KMS-11 (cell line): Measurements from ENCODE around the gene TBC1D2B.

Experiments used
- H2AFZ ChIP-seq: fragments of 200-600 bp; sonication (generic); 2 replicates; pipeline ENCODE4 v1.6.1; 2016; ENCODE audit warnings: antibody characterized with exemption, mixed run types, low read depth
- H3K27ac ChIP-seq: fragments of 200-600 bp; sonication (generic); 2 replicates; pipeline ENCODE4 v1.6.1; 2016; ENCODE audit warnings: mild to moderate bottlenecking, mixed run types
- H3K27me3 ChIP-seq: fragments of 200-600 bp; sonication (generic); 2 replicates; pipeline ENCODE4 v1.6.1; 2017; ENCODE audit warnings: mild to moderate bottlenecking, low read depth, mixed run types, moderate library complexity; ENCODE audit not compliant: insufficient read depth
- H3K36me3 ChIP-seq: fragments of 200-600 bp; sonication (generic); 2 replicates; pipeline ENCODE4 v1.6.1; 2017; ENCODE audit warnings: mild to moderate bottlenecking, mixed run types; ENCODE audit not compliant: insufficient read depth
- H3K4me1 ChIP-seq: fragments of 200-600 bp; sonication (generic); 2 replicates; pipeline ENCODE4 v1.6.1; 2016; ENCODE audit warnings: mild to moderate bottlenecking, low read depth, mixed run types; ENCODE audit not compliant: poor library complexity, severe bottlenecking
- H3K4me2 ChIP-seq: fragments of 200-600 bp; sonication (generic); 2 replicates; pipeline ENCODE4 v1.7.0; 2016; ENCODE audit warnings: mild to moderate bottlenecking, mixed run types
- H3K4me3 ChIP-seq: fragments of 200-600 bp; sonication (generic); IDR thresholded peaks from 2 replicates; pipeline ENCODE4 v1.6.1; 2017; ENCODE audit warnings: low read depth, low read length, mixed read lengths; ENCODE audit not compliant: insufficient read depth
- H3K79me2 ChIP-seq: fragments of 200-600 bp; sonication (generic); 2 replicates; pipeline ENCODE4 v1.6.1; 2016; ENCODE audit warnings: low read depth, mixed run types; ENCODE audit not compliant: insufficient read depth
- H3K9ac ChIP-seq: fragments of 200-600 bp; sonication (generic); 2 replicates; pipeline ENCODE4 v1.6.1; 2016; ENCODE audit warnings: mild to moderate bottlenecking, mixed run types
- H4K20me1 ChIP-seq: fragments of 200-600 bp; sonication (generic); 2 replicates; pipeline ENCODE4 v1.6.1; 2016; ENCODE audit warnings: mild to moderate bottlenecking, mixed run types; ENCODE audit not compliant: insufficient read depth
- TF ChIP-seq, protein P1 (sequence below): fragments of 200-600 bp; sonication (generic); conservative IDR thresholded peaks from 2 replicates; pipeline ENCODE4 v1.6.1; 2017; ENCODE audit warnings: low read depth, mild to moderate bottlenecking, antibody characterized with exemption, low read length, moderate library complexity, mixed read lengths

The TBC1D2B gene

GRCh38 chr15:78101423-78102105, 24.1 kb upstream of the TBC1D2B start:
- H3K4me2 ChIP-seq = no peak overlapping the region
- H2AFZ ChIP-seq = no peak overlapping the region
- H3K36me3 ChIP-seq = no peaks in the 10 kb centered on the region
- H3K4me3 ChIP-seq = no peak overlapping the region
- no peaks in the 10 kb centered on the region for H3K79me2 ChIP-seq
- peaks cover 34% of the 10 kb centered on the region for H3K4me1 ChIP-seq
- no peak overlapping the region for H3K27ac ChIP-seq
- no peaks in the 10 kb centered on the region for H3K27me3 ChIP-seq
- H4K20me1 ChIP-seq = no peaks in the 10 kb centered on the region
- H3K9ac ChIP-seq = no peak overlapping the region
- TF ChIP-seq, protein P1, sequence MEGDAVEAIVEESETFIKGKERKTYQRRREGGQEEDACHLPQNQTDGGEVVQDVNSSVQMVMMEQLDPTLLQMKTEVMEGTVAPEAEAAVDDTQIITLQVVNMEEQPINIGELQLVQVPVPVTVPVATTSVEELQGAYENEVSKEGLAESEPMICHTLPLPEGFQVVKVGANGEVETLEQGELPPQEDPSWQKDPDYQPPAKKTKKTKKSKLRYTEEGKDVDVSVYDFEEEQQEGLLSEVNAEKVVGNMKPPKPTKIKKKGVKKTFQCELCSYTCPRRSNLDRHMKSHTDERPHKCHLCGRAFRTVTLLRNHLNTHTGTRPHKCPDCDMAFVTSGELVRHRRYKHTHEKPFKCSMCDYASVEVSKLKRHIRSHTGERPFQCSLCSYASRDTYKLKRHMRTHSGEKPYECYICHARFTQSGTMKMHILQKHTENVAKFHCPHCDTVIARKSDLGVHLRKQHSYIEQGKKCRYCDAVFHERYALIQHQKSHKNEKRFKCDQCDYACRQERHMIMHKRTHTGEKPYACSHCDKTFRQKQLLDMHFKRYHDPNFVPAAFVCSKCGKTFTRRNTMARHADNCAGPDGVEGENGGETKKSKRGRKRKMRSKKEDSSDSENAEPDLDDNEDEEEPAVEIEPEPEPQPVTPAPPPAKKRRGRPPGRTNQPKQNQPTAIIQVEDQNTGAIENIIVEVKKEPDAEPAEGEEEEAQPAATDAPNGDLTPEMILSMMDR = no peak

DNA sequence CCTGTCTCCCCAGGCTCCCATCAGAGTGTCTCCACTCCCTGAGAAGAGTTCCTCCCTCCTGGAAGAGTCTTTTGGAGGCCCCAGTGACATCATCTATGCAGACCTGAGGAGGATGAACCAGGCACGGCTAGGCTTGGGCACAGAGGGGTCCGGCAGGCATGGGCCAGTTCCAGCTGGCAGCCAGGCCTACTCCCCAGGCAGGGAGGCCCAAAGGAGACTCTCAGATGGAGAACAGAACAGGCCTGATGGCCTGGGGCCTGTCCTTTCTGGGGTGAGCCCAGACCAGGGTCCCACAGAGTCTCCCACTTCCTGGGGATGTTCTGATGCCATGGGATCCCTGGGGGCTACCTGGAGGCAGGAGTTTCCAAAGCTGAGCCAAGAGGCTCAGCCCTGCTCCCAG, 23.4 kb upstream of the TBC1D2B start:
- Histone ChIP-seq H3K36me3 (no peaks in the 10 kb centered on the region), H2AFZ (no peak overlapping the region), H4K20me1 (no peaks in the 10 kb centered on the region), H3K4me2 (no peak overlapping the region), H3K27ac (no peak overlapping the region), H3K9ac (no peak overlapping the region), H3K4me1 (peaks cover 30% of the 10 kb centered on the region), H3K4me3 (no peak overlapping the region), H3K27me3 (no peaks in the 10 kb centered on the region), H3K79me2 (no peaks in the 10 kb centered on the region)
- TF ChIP-seq, protein P1 = no peak

- no peaks in the 10 kb centered on the region for H3K27me3 ChIP-seq
These were observed 20.7 kb upstream of the TBC1D2B start for GRCh38 chr15:78098131-78098755.

DNA sequence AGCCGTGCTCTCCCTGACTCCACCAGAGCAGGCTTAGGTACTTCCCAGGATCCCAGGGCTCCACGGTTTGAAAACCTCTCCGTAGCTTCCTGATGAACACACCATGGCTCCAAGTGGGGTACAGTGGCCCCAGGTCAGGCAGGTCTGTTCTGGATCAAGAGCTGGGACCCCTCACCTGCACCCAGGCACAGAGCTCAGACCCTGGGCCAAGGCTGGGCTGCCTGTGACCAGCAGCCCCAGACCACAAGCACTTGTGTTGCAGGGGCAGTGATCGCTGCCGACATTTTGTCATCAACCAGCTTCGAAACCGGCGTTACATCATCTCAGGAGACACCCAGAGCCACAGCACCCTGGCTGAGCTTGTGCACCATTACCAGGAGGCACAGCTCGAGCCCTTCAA, 20.2 kb upstream of the TBC1D2B start:
- Histone ChIP-seq H3K27ac (no peak overlapping the region), H3K9ac (no peak overlapping the region), H3K4me1 (no peaks in the 10 kb centered on the region), H2AFZ (no peak overlapping the region), H3K36me3 (no peaks in the 10 kb centered on the region), H3K4me3 (no peak overlapping the region), H3K4me2 (no peak overlapping the region), H3K79me2 (no peaks in the 10 kb centered on the region), H4K20me1 (no peaks in the 10 kb centered on the region), H3K27me3 (no peaks in the 10 kb centered on the region)
- TF ChIP-seq, protein P1 = no peak

More at GRCh38 chr15:78098131-78098755, 20.7 kb upstream of the TBC1D2B start:
- no peak overlapping the region for H2AFZ ChIP-seq
- peaks cover 4% of the 10 kb centered on the region for H3K4me1 ChIP-seq
- no peak overlapping the region for H3K9ac ChIP-seq
- H3K27ac ChIP-seq = no peak overlapping the region
- H3K36me3 ChIP-seq = no peaks in the 10 kb centered on the region
- no peaks in the 10 kb centered on the region for H3K79me2 ChIP-seq
- TF ChIP-seq, protein P1 = no peak
- H4K20me1 ChIP-seq = no peaks in the 10 kb centered on the region
- no peak overlapping the region for H3K4me3 ChIP-seq
- H3K4me2 ChIP-seq = no peak overlapping the region
